ENCODE measurements around the gene SNCB.

The SNCB gene

GRCh38 chr5:176575488-176576422, 54.6 kb downstream of the SNCB start:
- DNase-seq (ENCODE audit: low read depth, low spot score) = no peak

DNA sequence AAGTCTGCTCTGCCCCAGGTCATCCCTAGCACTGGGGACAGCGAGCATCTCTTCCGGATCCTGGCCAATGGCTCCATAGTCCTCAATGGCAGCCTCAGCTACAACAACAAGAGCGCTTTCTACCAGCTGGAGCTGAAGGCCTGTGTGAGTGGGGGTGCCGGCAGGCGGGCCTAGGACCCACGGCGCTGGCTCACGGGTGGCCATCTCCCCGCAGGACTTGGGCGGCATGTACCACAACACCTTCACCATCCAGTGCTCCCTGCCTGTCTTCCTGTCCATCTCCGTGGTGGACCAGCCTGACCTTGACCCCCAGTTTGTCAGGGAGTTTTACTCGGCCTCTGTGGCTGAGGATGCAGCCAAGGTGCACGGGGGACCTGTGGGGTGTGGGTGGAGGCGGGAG, 55.3 kb downstream of the SNCB start:
- no peak for DNase-seq (ENCODE audit: low read depth, low spot score)

DNA sequence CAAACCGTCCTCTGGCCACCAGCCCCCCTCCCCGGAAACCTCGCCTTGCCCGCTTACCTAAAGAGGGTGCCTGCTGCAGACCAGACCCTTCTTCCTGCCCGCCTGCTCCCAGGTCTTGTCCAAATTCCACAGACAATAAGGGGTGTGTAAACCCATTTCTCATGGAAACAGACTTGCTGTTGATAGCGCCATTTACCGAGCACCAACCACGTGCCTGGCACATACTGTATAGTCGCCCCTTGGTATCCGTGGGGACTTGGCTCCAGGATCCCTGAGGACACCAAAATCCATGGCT, 56.1 kb downstream of the SNCB start:
- no peak for DNase-seq (ENCODE audit: low read depth, low spot score)

DNA sequence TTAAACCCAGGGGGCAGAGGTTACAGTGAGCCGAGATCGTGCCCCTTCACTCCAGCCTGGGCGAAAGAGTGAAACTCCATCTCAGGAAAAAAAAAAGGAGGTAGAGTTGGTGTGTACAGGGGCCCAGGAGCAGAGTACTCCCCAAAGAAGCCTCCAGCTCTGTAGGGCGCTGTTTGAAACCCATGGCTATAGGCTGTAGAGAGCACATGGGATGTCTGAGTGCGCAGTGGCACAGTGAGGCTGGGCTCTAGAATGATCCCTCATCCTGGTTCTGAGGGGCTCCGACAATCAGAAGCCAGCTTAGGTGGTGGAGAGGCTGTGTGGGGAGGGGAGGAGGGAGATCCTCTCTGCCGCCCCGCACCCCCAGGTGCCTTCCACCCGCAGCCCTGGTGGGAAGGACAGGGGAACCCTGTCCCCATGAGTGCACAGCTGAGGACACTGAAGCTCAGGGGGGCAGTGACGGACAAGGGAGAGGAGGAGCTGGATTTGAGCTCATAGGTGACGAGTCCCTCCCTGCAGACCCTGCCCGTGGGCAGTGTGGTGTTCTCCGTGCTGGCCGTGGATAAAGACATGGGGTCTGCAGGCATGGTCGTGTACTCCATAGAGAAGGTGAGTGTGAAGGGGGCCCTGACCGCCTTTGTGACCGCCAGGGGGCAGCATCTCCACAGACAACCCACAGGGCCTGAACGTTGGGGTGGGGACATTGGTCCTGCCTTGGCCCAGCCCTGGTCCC, 56.6 kb downstream of the SNCB start:
- no peak for DNase-seq (ENCODE audit: low read depth, low spot score)
